ENCODE results near the gene HNRNPA1.
"Not testable (repeated sequence)": the region's sequence is repeated elsewhere in the genome, so short reads cannot be mapped to it uniquely, and the experiment has no call there.

HNRNPA1 gene
- total RNA-seq, result 73.6 to 319 (median 182) reads per million in 17 experiments

GRCh38 chr12:54280468-54281260, at the start of gene HNRNPA1:
Gene HNRNPA1 (plus strand): TSS chr12:54280726. CDS start chr12:54280808, 82 bp downstream.
- peak; percentile 97 to 100 (median 98) for DNase-seq

GRCh38 chr12:54231269-54231668, 49.3 kb upstream of the HNRNPA1 start:
- not testable (repeated sequence) for DNase-seq

- DNase-seq, result no peak
Measured at GRCh38 chr12:54232790-54233189, 47.7 kb upstream of the HNRNPA1 start.

GRCh38 chr12:54238531-54238930, 42.0 kb upstream of the HNRNPA1 start:
- DNase-seq, result no peak

GRCh38 chr12:54239620-54240019, 40.9 kb upstream of the HNRNPA1 start:
- DNase-seq, result no peak

- no peak for DNase-seq
Measured at GRCh38 chr12:54240129-54240528, 40.4 kb upstream of the HNRNPA1 start.

GRCh38 chr12:54240971-54241588, 39.4 kb upstream of the HNRNPA1 start:
- DNase-seq, result no peak

GRCh38 chr12:54246011-54246641, 34.4 kb upstream of the HNRNPA1 start:
- DNase-seq, result no peak

GRCh38 chr12:54249489-54249888, 31.0 kb upstream of the HNRNPA1 start:
- no peak for DNase-seq

- DNase-seq, result peak; percentile 39 to 67 (median 48)
Measured at GRCh38 chr12:54251667-54252284, 28.8 kb upstream of the HNRNPA1 start.

- DNase-seq, result no peak
Measured at GRCh38 chr12:54253240-54253639, 27.3 kb upstream of the HNRNPA1 start.

- no peak for DNase-seq
Measured at GRCh38 chr12:54257332-54257731, 23.2 kb upstream of the HNRNPA1 start.

GRCh38 chr12:54258201-54258681, 22.3 kb upstream of the HNRNPA1 start:
- no peak for DNase-seq

- peak in 3 of 4 experiments; percentile 44 to 65 (median 50) for DNase-seq
Measured at GRCh38 chr12:54259194-54260011, 21.1 kb upstream of the HNRNPA1 start.

GRCh38 chr12:54261815-54262402, 18.6 kb upstream of the HNRNPA1 start:
- peak in 2 of 4 experiments; percentile 39 to 47 for DNase-seq

GRCh38 chr12:54262403-54262925, 18.1 kb upstream of the HNRNPA1 start:
- DNase-seq, result peak in 3 of 4 experiments; percentile 25 to 37 (median 28)

- DNase-seq, result no peak
Measured at GRCh38 chr12:54265364-54265812, 15.1 kb upstream of the HNRNPA1 start.

GRCh38 chr12:54266852-54267251, 13.7 kb upstream of the HNRNPA1 start:
- DNase-seq, result no peak

GRCh38 chr12:54270345-54270744, 10.2 kb upstream of the HNRNPA1 start:
- DNase-seq, result no peak

- no peak for DNase-seq
Measured at GRCh38 chr12:54272214-54272613, 8.3 kb upstream of the HNRNPA1 start.

- no peak for DNase-seq
Measured at GRCh38 chr12:54273981-54274380, 6.5 kb upstream of the HNRNPA1 start.

Measured in suppressor macrophage (primary cell).